Parathyroid adenoma (tissue), 2 donors: ENCODE results near the gene DGKB.

Experiments
- H2AFZ ChIP-seq: fragments of 300-600 bp; sonication (generic); one replicate; pipeline ENCODE4 v1.7.0; 2017; ENCODE audit warnings: antibody characterized with exemption, mild to moderate bottlenecking
- H3K27ac ChIP-seq: fragments of 300-600 bp; sonication (generic); one replicate; pipeline ENCODE4 v1.7.0; 2017
- H3K27me3 ChIP-seq: fragments of 300-600 bp; sonication (generic); one replicate; pipeline ENCODE4 v1.7.0; 2017; ENCODE audit warnings: low read length; ENCODE audit not compliant: control insufficient read depth, insufficient read depth
- H3K36me3 ChIP-seq: fragments of 300-600 bp; sonication (generic); one replicate; pipeline ENCODE4 v1.7.0; 2017; ENCODE audit warnings: low read length; ENCODE audit not compliant: control insufficient read depth, insufficient read depth
- H3K4me1 ChIP-seq: fragments of 300-600 bp; sonication (generic); one replicate; pipeline ENCODE4 v1.7.0; 2017; ENCODE audit warnings: control low read depth
- H3K4me2 ChIP-seq: fragments of 300-600 bp; sonication (generic); one replicate; pipeline ENCODE4 v1.7.0; 2017; ENCODE audit warnings: low read length
- H3K4me3 ChIP-seq: fragments of 300-600 bp; sonication (generic); one replicate; pipeline ENCODE4 v1.7.0; 2017; ENCODE audit warnings: low read depth, low read length
- H3K79me2 ChIP-seq: fragments of 300-600 bp; sonication (generic); one replicate; pipeline ENCODE4 v1.7.0; 2017; ENCODE audit warnings: control low read depth
- H3K9ac ChIP-seq: fragments of 300-600 bp; sonication (generic); one replicate; pipeline ENCODE4 v1.7.0; 2017; ENCODE audit warnings: mild to moderate bottlenecking
- H3K9me3 ChIP-seq: fragments of 300-600 bp; sonication (generic); one replicate; pipeline ENCODE4 v1.7.0; 2017; ENCODE audit warnings: low read length; ENCODE audit not compliant: control insufficient read depth
- CTCF ChIP-seq: fragments of 300-600 bp; sonication (generic); IDR thresholded peaks from one replicate; pipeline ENCODE4 v1.7.0; 2017; ENCODE audit warnings: antibody characterized with exemption, mild to moderate bottlenecking
- donor health status: primary hyperparathyroidism.

Gene DGKB

DNA sequence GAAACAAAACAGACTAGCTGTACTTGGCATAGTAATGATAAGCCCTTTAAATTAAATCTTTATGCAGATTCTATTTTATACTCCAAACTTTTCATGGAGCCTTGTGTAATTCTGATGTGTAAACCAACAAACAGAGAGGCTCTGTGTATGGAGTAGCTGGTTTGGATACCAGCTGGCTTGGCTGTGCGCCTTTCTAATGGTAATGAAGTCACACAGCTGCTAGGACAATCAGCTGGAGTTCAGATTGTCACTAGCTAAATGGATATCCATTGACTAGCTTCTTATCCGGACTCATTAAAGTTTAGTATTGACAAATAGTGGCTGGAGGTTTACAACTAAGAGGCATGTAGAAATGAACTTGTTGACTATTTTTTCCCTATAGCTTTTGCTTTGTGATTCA, 398.4 kb downstream of the DGKB start:
- Histone ChIP-seq H3K4me2 (no peak overlapping the region), H3K79me2 (no peaks in the 10 kb centered on the region), H3K36me3 (no peaks in the 10 kb centered on the region), H3K27me3 (no peaks in the 10 kb centered on the region), H3K4me1 (no peaks in the 10 kb centered on the region), H3K27ac (no peak overlapping the region), H2AFZ (no peak overlapping the region), H3K9me3 (no peaks in the 10 kb centered on the region), H3K4me3 (no peak overlapping the region), H3K9ac (no peak overlapping the region)
- TF ChIP-seq CTCF: no peak

GRCh38 chr7:14503623-14504022, 398.9 kb downstream of the DGKB start:
- Histone ChIP-seq H3K4me2 (no peak overlapping the region), H3K27me3 (no peaks in the 10 kb centered on the region), H3K36me3 (no peaks in the 10 kb centered on the region), H3K4me1 (no peaks in the 10 kb centered on the region), H3K9ac (no peak overlapping the region), H3K9me3 (no peaks in the 10 kb centered on the region), H3K79me2 (no peaks in the 10 kb centered on the region), H3K27ac (no peak overlapping the region), H3K4me3 (no peak overlapping the region), H2AFZ (no peak overlapping the region)
- no peak for TF ChIP-seq CTCF

DNA sequence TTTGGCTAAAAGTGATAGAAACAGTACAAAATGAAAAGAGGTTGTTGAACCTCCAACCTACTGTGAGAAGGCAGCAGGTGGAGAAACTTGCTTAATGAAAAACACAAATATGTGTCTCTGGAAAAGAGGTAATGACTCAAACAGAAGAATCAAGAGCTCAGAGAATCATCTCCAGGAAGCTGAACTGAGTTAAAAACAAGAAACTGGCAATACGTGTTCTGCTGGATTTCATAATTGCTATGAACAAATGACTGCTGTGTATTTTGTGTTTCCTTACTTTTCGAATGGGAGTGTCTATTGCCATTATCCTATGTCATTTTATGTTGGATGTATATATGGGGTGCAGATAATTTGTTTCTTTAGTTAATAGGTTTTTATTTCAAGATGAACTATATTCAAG, 401.1 kb downstream of the DGKB start:
- Histone ChIP-seq H3K27me3 (no peaks in the 10 kb centered on the region), H3K36me3 (no peaks in the 10 kb centered on the region), H2AFZ (no peak overlapping the region), H3K79me2 (no peaks in the 10 kb centered on the region), H3K4me2 (no peak overlapping the region), H3K9me3 (no peaks in the 10 kb centered on the region), H3K4me1 (no peaks in the 10 kb centered on the region), H3K27ac (no peak overlapping the region), H3K4me3 (no peak overlapping the region), H3K9ac (no peak overlapping the region)
- TF ChIP-seq CTCF: no peak

- H3K27me3 ChIP-seq: no peaks in the 10 kb centered on the region
- no peaks in the 10 kb centered on the region for H3K4me1 ChIP-seq
- no peak overlapping the region for H3K9ac ChIP-seq
- no peak overlapping the region for H3K4me2 ChIP-seq
- H3K36me3 ChIP-seq: no peaks in the 10 kb centered on the region
- no peaks in the 10 kb centered on the region for H3K9me3 ChIP-seq
- no peak overlapping the region for H2AFZ ChIP-seq
- TF ChIP-seq CTCF: no peak
- H3K4me3 ChIP-seq: no peak overlapping the region
- H3K27ac ChIP-seq: no peak overlapping the region
- no peaks in the 10 kb centered on the region for H3K79me2 ChIP-seq
Observed at GRCh38 chr7:14497390-14497789, 405.2 kb downstream of the DGKB start.

- Histone ChIP-seq H3K9ac (no peak overlapping the region), H3K9me3 (no peaks in the 10 kb centered on the region), H3K79me2 (no peaks in the 10 kb centered on the region), H3K27ac (no peak overlapping the region), H3K27me3 (no peaks in the 10 kb centered on the region), H3K36me3 (no peaks in the 10 kb centered on the region), H3K4me2 (no peak overlapping the region), H3K4me1 (no peaks in the 10 kb centered on the region), H2AFZ (no peak overlapping the region), H3K4me3 (no peak overlapping the region)
- no peak for TF ChIP-seq CTCF
Observed at GRCh38 chr7:14495633-14496032, 406.9 kb downstream of the DGKB start.
